HG03354 (cell line): ENCODE results near the gene SESN2.
"Not testable (repeated sequence)": the region's sequence is repeated elsewhere in the genome, so short reads cannot be mapped to it uniquely, and the experiment has no call there.

ENCODE experiments used
- ATAC-seq: cut with Tn5 transposase; IDR thresholded peaks from one replicate; pipeline ENCODE4 v1.9.1; 2021; ENCODE audit warnings: mild to moderate bottlenecking; ENCODE audit not compliant: unreplicated experiment, poor library complexity, severe bottlenecking

SESN2 gene

GRCh38 chr1:28322194-28322593, 62.9 kb downstream of the SESN2 start:
- peak; percentile 87 for ATAC-seq

GRCh38 chr1:28323720-28324119, 64.4 kb downstream of the SESN2 start:
- no peak for ATAC-seq

- ATAC-seq: no peak
Observed at GRCh38 chr1:28326515-28326914, 67.2 kb downstream of the SESN2 start.

- ATAC-seq: no peak
Observed at GRCh38 chr1:28326984-28327383, 67.7 kb downstream of the SESN2 start.

- ATAC-seq: not testable (repeated sequence)
Observed at GRCh38 chr1:28327431-28327830, 68.1 kb downstream of the SESN2 start.

- no peak for ATAC-seq
Observed at GRCh38 chr1:28328228-28328648, 68.9 kb downstream of the SESN2 start.

GRCh38 chr1:28329395-28330153, 70.3 kb downstream of the SESN2 start:
- ATAC-seq: peak; percentile 18
